Measurements from ENCODE around the gene EIF2A.

Gene EIF2A

GRCh38 chr3:150540297-150540696 is 6.3 kb upstream of the EIF2A start:
- no peak overlapping the region for H3K27ac ChIP-seq
- POLR2A ChIA-PET (ENCODE audit: low non-redundant PET) = no interaction called here
- CTCF ChIA-PET = no interaction called here
- no peak for TF ChIP-seq CTCF (conservative IDR thresholded peaks at IDR 0.05; ENCODE audit: low read depth)
- no peak for DNase-seq (ENCODE audit: low spot score)

- no peak overlapping the region for H3K27ac ChIP-seq
- ChIA-PET CTCF (interaction anchor here (0.7 kb wide), 1 partner anchor 332 kb away, joined by 5 read pairs; no protein-coding TSS in a partner anchor), POLR2A (ENCODE audit: low non-redundant PET) (no interaction called here)
- no peak for DNase-seq (ENCODE audit: low spot score)
- no peak for TF ChIP-seq CTCF (conservative IDR thresholded peaks at IDR 0.05; ENCODE audit: low read depth)
These were observed 5.6 kb upstream of the EIF2A start for GRCh38 chr3:150540991-150541390.

DNA sequence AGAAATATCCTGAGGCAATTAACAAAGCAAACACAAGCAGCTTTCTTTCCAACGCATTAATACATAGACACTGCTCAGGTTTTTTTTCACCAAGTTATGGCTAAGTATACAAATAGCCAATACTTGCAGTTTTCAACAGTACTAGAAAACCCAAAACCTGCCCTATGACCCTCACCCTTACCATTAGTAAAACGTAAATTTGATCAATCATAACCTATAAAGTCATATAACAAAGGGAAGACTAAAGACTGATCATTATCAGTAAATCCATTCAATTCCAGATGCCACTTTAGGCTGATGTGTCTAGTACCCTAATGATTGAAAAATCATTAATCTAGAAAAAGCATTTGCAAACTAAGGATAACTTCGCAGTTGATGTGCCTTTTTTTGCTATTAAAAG is 3.5 kb upstream of the EIF2A start:
- DNase-seq (ENCODE audit: low spot score) = no peak
- TF ChIP-seq CTCF (conservative IDR thresholded peaks at IDR 0.05; ENCODE audit: low read depth) = no peak
- H3K27ac ChIP-seq = no peak overlapping the region
- ChIA-PET POLR2A (ENCODE audit: low non-redundant PET) (no interaction called here), CTCF (no interaction called here)

GRCh38 chr3:150543531-150543930 is 3.1 kb upstream of the EIF2A start:
- no peak for DNase-seq (ENCODE audit: low spot score)
- ChIA-PET POLR2A (ENCODE audit: low non-redundant PET) (no interaction called here), CTCF (no interaction called here)
- no peak overlapping the region for H3K27ac ChIP-seq
- TF ChIP-seq CTCF (conservative IDR thresholded peaks at IDR 0.05; ENCODE audit: low read depth) = no peak

GRCh38 chr3:150544041-150544440 is 2.5 kb upstream of the EIF2A start:
- ChIA-PET CTCF (interaction anchor here (0.7 to 1.4 kb wide), 2 partner anchors 59 to 306 kb away, joined by 3 read pairs; partner anchors contain the start of gene SELENOT), POLR2A (ENCODE audit: low non-redundant PET) (no interaction called here)
- peak; percentile 24 for DNase-seq (ENCODE audit: low spot score)
- no peak overlapping the region for H3K27ac ChIP-seq
- TF ChIP-seq CTCF (conservative IDR thresholded peaks at IDR 0.05; ENCODE audit: low read depth) = no peak

- TF ChIP-seq CTCF (conservative IDR thresholded peaks at IDR 0.05; ENCODE audit: low read depth) = no peak
- no peak overlapping the region for H3K27ac ChIP-seq
- ChIA-PET CTCF (interaction anchor here (0.6 to 1.4 kb wide), 4 partner anchors 32 to 307 kb away, joined by 3 to 9 read pairs (median 4); partner anchors contain the start of gene SELENOT), POLR2A (ENCODE audit: low non-redundant PET) (no interaction called here)
- no peak for DNase-seq (ENCODE audit: low spot score)
These were observed 1.9 kb upstream of the EIF2A start for GRCh38 chr3:150544726-150545125.
